NCI-H2227 (cell line): ENCODE data around the gene IQCK.

Experiments
- DNase-seq: peaks from one replicate; lab custom pipeline; 2025; ENCODE audit not compliant: unreplicated experiment; lab: John Stamatoyannopoulos, UW

IQCK gene

DNA sequence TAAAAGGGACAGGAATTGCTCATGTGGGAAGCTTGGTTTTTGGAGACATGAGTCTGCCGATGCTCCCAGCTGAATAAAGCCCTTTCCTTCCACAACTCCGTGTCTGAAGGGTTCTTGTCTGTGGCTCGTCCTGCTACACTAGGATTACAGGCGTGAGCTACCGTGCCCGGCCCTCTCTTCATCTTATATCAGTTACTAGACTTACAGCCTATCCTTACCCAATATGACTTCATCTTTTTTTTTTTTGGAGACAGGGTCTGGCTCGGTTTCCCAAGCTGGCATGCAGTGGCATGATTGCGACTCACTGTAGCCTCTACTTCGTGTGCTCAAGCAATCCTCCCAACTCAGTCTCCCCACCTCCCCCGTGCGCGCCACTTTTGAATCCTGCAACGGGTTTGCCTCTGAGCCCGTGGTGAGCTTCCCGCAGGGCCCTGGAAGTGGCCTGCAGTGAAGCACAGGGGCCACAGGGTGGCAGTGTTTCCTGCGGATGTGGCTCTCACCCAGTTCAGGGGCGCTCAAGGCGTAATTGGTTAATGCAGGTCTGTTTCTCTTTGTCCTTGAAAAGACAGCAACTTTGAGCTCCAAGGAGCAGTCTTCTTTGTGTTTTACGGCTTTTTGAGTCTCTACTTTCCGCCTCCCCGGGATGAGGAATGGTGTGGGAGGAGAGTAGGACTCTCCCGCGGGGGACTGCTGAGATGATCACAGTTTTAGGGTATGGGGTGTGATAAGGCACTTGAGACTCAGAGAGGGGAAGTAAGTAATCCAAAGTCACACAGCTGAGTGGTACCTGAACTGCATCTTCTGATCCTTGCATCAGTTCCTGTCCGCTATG lies 189.3 kb downstream of the IQCK start:
- peak; percentile 90 for DNase-seq
